HepG2 (cell line): ENCODE data around the gene TSPAN15. TPM values are rescaled to one million over a fixed set of nuclear protein-coding genes. Genes with fewer than 3 reads are reported as not detected.

Experiments
- ATAC-seq: fragments of 200-7000 bp; cut with Tn5 transposase; 3 replicates; pipeline ENCODE4 v1.9.1; 2020; ENCODE audit warnings: mild to moderate bottlenecking, moderate library complexity
- BruUV-seq: library from RNA; stranded (reverse); fragments of 400-500 nt; replicated peaks from 2 replicates; lab custom pipeline; 2021; lab: Mats Ljungman, UMichigan
- CTCF ChIA-PET: fragments of 300-600 bp; formaldehyde crosslinking; extraction: SDS; loops from one replicate; lab custom pipeline; 2021; ENCODE audit warnings: low total read pairs, inconsistent platforms, low intra/inter-chr PET ratio; lab: Yijun Ruan, JAX
- POLR2A ChIA-PET: fragments of 350-600 bp; sonication (Branson Sonifier 250); formaldehyde crosslinking; loops from one replicate; lab custom pipeline; 2020; ENCODE audit warnings: antibody characterized with exemption, inconsistent platforms; lab: Yijun Ruan, JAX
- DNase-seq: peaks from one replicate; pipeline ENCODE4 v3.0.0-alpha.2; 2015; ENCODE audit warnings: low spot score
- FAIRE-seq: peaks from 3 replicates; lab custom pipeline; 2011; peaks lifted over from hg19 to GRCh38; lab: Jason Lieb, UNC
- H2AFZ ChIP-seq: one replicate; pipeline ENCODE4 v1.6.1; 2011; ENCODE audit warnings: low read length, inconsistent platforms
- H3K27ac ChIP-seq: fragments of 300-600 bp; 3 replicates; pipeline ENCODE4 v1.8.0; 2011; ENCODE audit warnings: mixed run types, mild to moderate bottlenecking, mixed read lengths, low read length, inconsistent platforms; ENCODE audit not compliant: insufficient read depth; ENCODE audit errors: extremely low read length
- H3K27me3 ChIP-seq, 2 experiments: fragments of 200-600 bp in 1 of 2; 2 replicates in 1 of 2; 3 replicates in 1 of 2; pipeline versions ENCODE4 v1.6.0 to v1.8.0; 2011; ENCODE audit warnings: low read length in 2 of 2, mild to moderate bottlenecking in 2 of 2, moderate library complexity in 2 of 2, inconsistent platforms in 1 of 2; ENCODE audit not compliant: insufficient read depth in 2 of 2, control insufficient read depth in 1 of 2
- H3K36me3 ChIP-seq, 2 experiments: fragments of 200-600 bp in 1 of 2; replicated peaks in 1 of 2; 2 replicates in 1 of 2; 3 replicates in 1 of 2; pipeline versions ENCODE4 v1.5.1 to v1.8.0; 2011; ENCODE audit warnings: low read length in 2 of 2, inconsistent platforms in 1 of 2; ENCODE audit not compliant: insufficient read depth in 2 of 2, control insufficient read depth in 1 of 2
- H3K4me1 ChIP-seq: 2 replicates; pipeline ENCODE4 v1.5.1; 2012; ENCODE audit warnings: low read length, inconsistent platforms; ENCODE audit not compliant: insufficient read depth
- H3K4me2 ChIP-seq: 2 replicates; pipeline ENCODE4 v1.6.0; 2011; ENCODE audit warnings: low read depth, low read length, inconsistent platforms
- H3K4me3 ChIP-seq, 3 experiments: fragments of 200-600 bp in 1 of 3; sonication (generic), shearing (Covaris generic) in 1 of 3; replicated peaks in 1 of 3; 2 replicates each; pipeline ENCODE4 v1.5.1; 2011 to 2016; ENCODE audit warnings: low read length in 3 of 3, inconsistent platforms in 2 of 3, low read depth in 2 of 3, mild to moderate bottlenecking in 2 of 3, control low read depth in 1 of 3, mixed read lengths in 1 of 3; ENCODE audit not compliant: insufficient read depth in 1 of 3
- H3K79me2 ChIP-seq: one replicate; pipeline ENCODE4 v1.6.1; 2011; ENCODE audit warnings: low read length, inconsistent platforms; ENCODE audit not compliant: insufficient read depth
- H3K9ac ChIP-seq: 2 replicates; pipeline ENCODE4 v1.6.0; 2011; ENCODE audit warnings: mild to moderate bottlenecking, low read depth, low read length, inconsistent platforms; ENCODE audit not compliant: insufficient read depth
- H3K9me3 ChIP-seq: 2 replicates; pipeline ENCODE4 v1.5.1; 2012; ENCODE audit warnings: mild to moderate bottlenecking, low read length
- H4K20me1 ChIP-seq: 2 replicates; pipeline ENCODE4 v1.6.0; 2011; ENCODE audit warnings: inconsistent platforms, mild to moderate bottlenecking, low read length, moderate library complexity; ENCODE audit not compliant: insufficient read depth
- CREB3 ChIP-seq: sonication (generic); formaldehyde crosslinking; IDR thresholded peaks from 2 replicates; pipeline ENCODE4 v1.5.0; 2020; ENCODE audit warnings: missing genetic modification reagents
- HHEX ChIP-seq: IDR thresholded peaks from 2 replicates; pipeline ENCODE4 v1.6.1; 2016; ENCODE audit warnings: control low read depth
- NONO ChIP-seq, 2 experiments: fragments of 450-650 bp in 1 of 2; sonication (generic) in 1 of 2; formaldehyde crosslinking in 1 of 2; IDR thresholded peaks in 1 of 2; conservative IDR thresholded peaks in 1 of 2; 2 replicates each; pipeline versions ENCODE4 v1.6.1 to v1.8.0; 2017 to 2022; ENCODE audit warnings: mild to moderate bottlenecking in 1 of 2, missing genetic modification reagents in 1 of 2, moderate library complexity in 1 of 2
- PHF8 ChIP-seq: sonication (generic); formaldehyde crosslinking; IDR thresholded peaks from 2 replicates; pipeline ENCODE4 v1.5.0; 2020; ENCODE audit warnings: missing genetic modification reagents
- RXRB ChIP-seq: IDR thresholded peaks from 2 replicates; pipeline ENCODE4 v1.6.1; 2016; ENCODE audit warnings: borderline replicate concordance, missing genetic modification reagents, missing compliant biosample characterization
- SNAI1 ChIP-seq: sonication (generic); formaldehyde crosslinking; IDR thresholded peaks from 2 replicates; pipeline ENCODE4 v1.5.0; 2020; ENCODE audit warnings: mild to moderate bottlenecking, missing genetic modification reagents, borderline replicate concordance
- SUZ12 ChIP-seq: fragments of 150-350 bp; IDR thresholded peaks from 2 replicates; pipeline ENCODE4 v1.6.1; 2014; ENCODE audit warnings: low read depth, low read length
- TOE1 ChIP-seq: sonication (generic); formaldehyde crosslinking; IDR thresholded peaks from 2 replicates; pipeline ENCODE4 v1.4.0; 2020; ENCODE audit warnings: mild to moderate bottlenecking, missing genetic modification reagents
- ZBTB20 ChIP-seq: sonication (generic); formaldehyde crosslinking; IDR thresholded peaks from 2 replicates; pipeline ENCODE4 v1.8.1; 2023; ENCODE audit warnings: missing genetic modification reagents, low read depth, mild to moderate bottlenecking, borderline replicate concordance
- ZNF225 ChIP-seq: sonication (generic); formaldehyde crosslinking; IDR thresholded peaks from 2 replicates; pipeline ENCODE4 v1.4.0; 2020; ENCODE audit warnings: mild to moderate bottlenecking, missing genetic modification reagents
- ZNF235 ChIP-seq: sonication (generic); formaldehyde crosslinking; IDR thresholded peaks from 2 replicates; pipeline ENCODE4 v1.8.1; 2023; ENCODE audit warnings: mild to moderate bottlenecking, missing genetic modification reagents, borderline replicate concordance
- ZNF460 ChIP-seq: sonication (generic); formaldehyde crosslinking; IDR thresholded peaks from 2 replicates; pipeline ENCODE4 v1.5.1; 2020; ENCODE audit warnings: missing genetic modification reagents, mild to moderate bottlenecking, borderline replicate concordance
- ZNF570 ChIP-seq: sonication (generic); formaldehyde crosslinking; IDR thresholded peaks from 2 replicates; pipeline ENCODE4 v1.4.0; 2020; ENCODE audit warnings: mild to moderate bottlenecking, missing genetic modification reagents, borderline replicate concordance
- ZNF670 ChIP-seq: sonication (generic); formaldehyde crosslinking; IDR thresholded peaks from 2 replicates; pipeline ENCODE4 v1.8.0; 2022; ENCODE audit warnings: mild to moderate bottlenecking, missing genetic modification reagents, borderline replicate concordance
- ZSCAN29 ChIP-seq: sonication (generic); formaldehyde crosslinking; conservative IDR thresholded peaks from 2 replicates; pipeline ENCODE4 v1.4.0; 2020; ENCODE audit warnings: mild to moderate bottlenecking, missing genetic modification reagents
- whole genome bisulfite sequencing: methylation state at CpG from one replicate; pipeline ENCODE4 v1.1.6; 2017; ENCODE audit warnings: low lambda C conversion rate; 5-methylcytosine and 5-hydroxymethylcytosine counted together
- in situ Hi-C: cut with HindIII; loops from 2 replicates; pipeline ENCODE4 v1.10.0; 2017; ENCODE audit warnings: low pct_unique_long_range_greater_than_20kb; ENCODE audit not compliant: extremely low pct_ligation_motif_present
- intact Hi-C: fragments of 100-400 bp; cut with micrococcal nuclease; formaldehyde crosslinking; loops from one replicate; pipeline ENCODE4 v1.10.0; 2022; ENCODE audit not compliant: unreplicated experiment
- polyA plus RNA-seq, 8 experiments: library from polyadenylated mRNA; depleted of rRNA in 3 of 8; stranded (reverse) in 7 of 8; unstranded in 1 of 8; fragments of >200 nt; fragmentation: Illumina TruSeq in 4 of 8; extraction: Trizol in 4 of 8; gene quantifications; 2 replicates each; pipeline versions ENCODE4 v1.2.1 to v1.2.3, GENCODE V29; 2011 to 2016; ENCODE audit warnings: low read depth in 4 of 8, missing spikeins in 1 of 8, mixed read lengths in 1 of 8; ENCODE audit not compliant: insufficient read depth in 1 of 8
- total RNA-seq, 5 experiments: library from RNA; depleted of rRNA; stranded (reverse); fragments of >200 nt; fragmentation: Illumina TruSeq; extraction: Trizol; gene quantifications; 2 replicates each; pipeline ENCODE4 v1.2.3, GENCODE V29; 2016; ENCODE audit warnings: low read depth in 1 of 5
- TF ChIP-seq, protein P1 (sequence below): IDR thresholded peaks from 2 replicates; pipeline ENCODE4 v1.6.1; 2018; ENCODE audit warnings: missing genetic modification reagents
- TF ChIP-seq, protein P2 (sequence below): sonication (generic); formaldehyde crosslinking; IDR thresholded peaks from 2 replicates; pipeline ENCODE4 v1.4.0; 2020; ENCODE audit warnings: mild to moderate bottlenecking, missing genetic modification reagents

The TSPAN15 gene
- total and polyA plus RNA-seq, 2 of the 13 experiments (the other 11 are each of a cell fraction or from before 2014, with no cell fraction given) = 0.27 to 3.2 TPM

DNA sequence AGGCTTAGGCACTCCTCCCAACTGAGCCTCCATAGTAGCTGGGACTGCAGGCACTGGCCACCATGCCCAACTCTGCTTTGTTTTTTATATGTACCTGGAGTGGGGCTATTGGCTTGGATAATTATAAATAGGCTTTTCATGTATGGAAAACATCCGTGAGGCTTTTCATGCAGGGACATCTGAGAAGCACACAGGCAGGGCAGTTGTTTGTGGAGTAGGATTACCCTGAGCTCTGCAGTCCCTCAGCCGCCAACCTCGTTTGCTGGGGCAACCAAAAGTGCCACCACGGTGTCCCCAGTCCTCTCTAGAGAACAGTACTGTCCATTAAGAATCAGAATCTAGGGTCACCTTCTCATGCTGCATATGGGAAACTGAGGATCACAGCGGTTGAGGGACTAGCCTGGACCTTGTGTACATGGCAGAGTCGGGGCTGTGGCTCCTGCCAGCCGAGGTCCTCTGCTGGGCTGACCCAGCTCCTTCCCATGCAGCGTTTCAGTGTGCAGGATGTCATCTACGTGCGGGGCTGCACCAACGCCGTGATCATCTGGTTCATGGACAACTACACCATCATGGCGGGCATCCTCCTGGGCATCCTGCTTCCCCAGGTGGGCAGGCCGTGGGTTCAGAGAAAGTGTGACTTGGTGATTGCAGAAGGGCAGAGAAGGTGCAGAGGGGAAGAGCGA, 54.5 kb downstream of the TSPAN15 start:
- no peak for DNase-seq
- ATAC-seq = no peak
- no TSS peak for BruUV-seq
- 42% methylated on average over 7 of the region's 15 CpGs for WGBS
- intact Hi-C loops = no loop called here
- ChIA-PET CTCF (interaction anchor here (3.7 kb wide), 1 partner anchor 98 kb away, joined by 56 read pairs; no protein-coding TSS in a partner anchor), POLR2A (no interaction called here)
- H3K27me3 ChIP-seq = no peaks in the 10 kb centered on the region; a peak in 1 of 5 replicates
- H3K36me3 ChIP-seq = no peaks in the 10 kb centered on the region
- in situ Hi-C loops = loop anchor here (5.0 to 10.0 kb wide), 2 partner anchors 98 to 271 kb away; no protein-coding TSS in a partner anchor
- no peaks in the 10 kb centered on the region for H3K79me2 ChIP-seq
- no peak overlapping the region for H3K4me2 ChIP-seq
- no peaks in the 10 kb centered on the region for H4K20me1 ChIP-seq
- no peaks in the 10 kb centered on the region for H3K9me3 ChIP-seq
- H3K27ac ChIP-seq = no peak overlapping the region
- H2AFZ ChIP-seq = no peak overlapping the region
- no peak for TF ChIP-seq ZNF235 (CRISPR knock-in tag)
- no peak for TF ChIP-seq ZNF570
- TF ChIP-seq HHEX = no peak
- no peak for TF ChIP-seq NONO (IDR thresholded peaks at IDR 0.05)
- TF ChIP-seq NONO (CRISPR knock-in tag; conservative IDR thresholded peaks at IDR 0.05) = no peak
- TF ChIP-seq ZBTB20 (CRISPR knock-in tag) = no peak
- H3K4me3 ChIP-seq = no peak overlapping the region
- FAIRE-seq = no peak
- H3K9ac ChIP-seq = no peak overlapping the region
- H3K4me1 ChIP-seq = no peaks in the 10 kb centered on the region

DNA sequence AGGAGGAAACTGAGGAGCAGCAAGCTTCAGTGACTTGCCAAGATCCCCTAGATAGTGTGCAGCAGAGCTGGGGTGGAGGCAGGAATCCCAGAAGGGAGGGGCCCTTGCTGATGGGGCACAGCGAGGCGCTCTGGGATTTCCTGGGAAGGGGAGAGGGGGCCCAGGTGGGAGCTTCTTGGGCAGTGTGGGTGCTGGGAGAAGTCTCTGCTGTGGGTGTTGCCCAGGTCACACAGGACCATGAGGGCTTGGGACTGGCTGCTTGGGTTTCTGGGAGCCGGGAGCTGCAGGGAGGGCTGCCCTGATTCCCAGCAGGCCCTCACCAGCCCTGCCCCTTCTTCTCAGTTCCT, 55.2 kb downstream of the TSPAN15 start:
- ChIA-PET POLR2A (no interaction called here), CTCF (interaction anchor here (3.7 kb wide), 1 partner anchor 98 kb away, joined by 56 read pairs; no protein-coding TSS in a partner anchor)
- intact Hi-C loops = no loop called here
- TF ChIP-seq, protein P1, sequence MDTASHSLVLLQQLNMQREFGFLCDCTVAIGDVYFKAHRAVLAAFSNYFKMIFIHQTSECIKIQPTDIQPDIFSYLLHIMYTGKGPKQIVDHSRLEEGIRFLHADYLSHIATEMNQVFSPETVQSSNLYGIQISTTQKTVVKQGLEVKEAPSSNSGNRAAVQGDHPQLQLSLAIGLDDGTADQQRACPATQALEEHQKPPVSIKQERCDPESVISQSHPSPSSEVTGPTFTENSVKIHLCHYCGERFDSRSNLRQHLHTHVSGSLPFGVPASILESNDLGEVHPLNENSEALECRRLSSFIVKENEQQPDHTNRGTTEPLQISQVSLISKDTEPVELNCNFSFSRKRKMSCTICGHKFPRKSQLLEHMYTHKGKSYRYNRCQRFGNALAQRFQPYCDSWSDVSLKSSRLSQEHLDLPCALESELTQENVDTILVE (CRISPR knock-in tag) = no peak
- TF ChIP-seq, protein P2, sequence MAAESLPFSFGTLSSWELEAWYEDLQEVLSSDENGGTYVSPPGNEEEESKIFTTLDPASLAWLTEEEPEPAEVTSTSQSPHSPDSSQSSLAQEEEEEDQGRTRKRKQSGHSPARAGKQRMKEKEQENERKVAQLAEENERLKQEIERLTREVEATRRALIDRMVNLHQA (CRISPR knock-in tag) = no peak
- no peak for TF ChIP-seq ZNF670
- TF ChIP-seq RXRB = no peak
- no peak for TF ChIP-seq CREB3 (CRISPR knock-in tag)
- TF ChIP-seq PHF8 (CRISPR knock-in tag) = no peak
- no peak for TF ChIP-seq SUZ12
- TF ChIP-seq TOE1 (CRISPR knock-in tag) = no peak
- no peak for TF ChIP-seq ZSCAN29 (CRISPR knock-in tag)
- TF ChIP-seq ZNF460 (CRISPR knock-in tag) = no peak
- no peak for TF ChIP-seq ZNF225 (CRISPR knock-in tag)
- TF ChIP-seq SNAI1 (CRISPR knock-in tag) = no peak

More for the DNA sequence above, 55.2 kb downstream of the TSPAN15 start:
- H3K4me1 ChIP-seq = no peaks in the 10 kb centered on the region
- H3K27ac ChIP-seq = no peak overlapping the region
- H3K36me3 ChIP-seq = no peaks in the 10 kb centered on the region
- no peaks in the 10 kb centered on the region for H4K20me1 ChIP-seq
- in situ Hi-C loops = loop anchor here (5.0 to 10.0 kb wide), 2 partner anchors 99 to 272 kb away; no protein-coding TSS in a partner anchor
- FAIRE-seq (no peak), DNase-seq (no peak), ATAC-seq (no peak)
- H3K79me2 ChIP-seq = no peaks in the 10 kb centered on the region
- no peak overlapping the region for H3K4me2 ChIP-seq
- H3K9me3 ChIP-seq = no peaks in the 10 kb centered on the region
- H3K4me3 ChIP-seq = no peak overlapping the region
- BruUV-seq = no TSS peak
- WGBS = 68% methylated on average over 3 of the region's 3 CpGs
- no peak overlapping the region for H3K9ac ChIP-seq
- no peak overlapping the region for H2AFZ ChIP-seq
- H3K27me3 ChIP-seq = no peaks in the 10 kb centered on the region; a peak in 1 of 5 replicates
